ENCODE results near the gene NTN5.
"Not testable (repeated sequence)": the region's sequence is repeated elsewhere in the genome, so short reads cannot be mapped to it uniquely, and the experiment has no call there.

The NTN5 gene

DNA sequence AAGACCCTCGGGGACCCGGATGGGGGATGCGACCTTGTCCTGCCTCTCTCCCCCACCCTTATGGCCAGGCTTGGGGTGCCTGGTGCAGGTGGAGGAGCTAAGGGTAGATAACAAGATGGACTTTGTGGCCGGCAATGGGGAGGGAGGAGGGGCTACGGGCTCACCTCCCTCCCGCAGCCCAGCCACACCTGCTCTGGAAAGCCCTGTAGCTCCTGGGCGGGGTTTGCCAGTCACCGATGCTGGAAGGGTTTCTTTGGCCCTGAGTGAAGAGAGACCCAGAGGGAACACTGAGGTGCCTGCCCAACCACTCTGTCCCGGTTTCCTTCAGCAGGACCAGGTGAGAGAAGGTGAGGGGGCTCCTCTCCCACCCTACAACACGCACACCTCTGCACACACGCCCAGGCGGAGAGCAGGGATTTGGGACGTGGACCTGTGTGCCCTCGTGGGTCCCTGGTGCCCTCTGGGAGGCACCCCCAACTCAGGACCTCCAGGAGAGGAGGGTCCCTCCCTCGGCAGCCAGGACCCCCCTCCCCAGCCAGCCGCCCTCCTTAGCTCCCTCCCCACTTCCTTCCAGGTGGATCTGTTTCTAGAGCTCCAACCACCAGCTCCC is 23.0 kb upstream of the NTN5 start, which contains the start of gene FUT2:
Gene FUT2, plus strand, starts transcription at position 229 of the 610 bp plus-strand sequence. CDS start 6,986 bp downstream, outside the sequence.
- H3K36me3 ChIP-seq (ENCODE audit: insufficient read depth, low read length) = no peaks in the 10 kb centered on the region
- TF ChIP-seq CTCF (IDR thresholded peaks at IDR 0.05; ENCODE audit: low read length) = no peak
- no peak for TF ChIP-seq EZH2 (IDR thresholded peaks at IDR 0.05; ENCODE audit: borderline replicate concordance, low read length)

DNA sequence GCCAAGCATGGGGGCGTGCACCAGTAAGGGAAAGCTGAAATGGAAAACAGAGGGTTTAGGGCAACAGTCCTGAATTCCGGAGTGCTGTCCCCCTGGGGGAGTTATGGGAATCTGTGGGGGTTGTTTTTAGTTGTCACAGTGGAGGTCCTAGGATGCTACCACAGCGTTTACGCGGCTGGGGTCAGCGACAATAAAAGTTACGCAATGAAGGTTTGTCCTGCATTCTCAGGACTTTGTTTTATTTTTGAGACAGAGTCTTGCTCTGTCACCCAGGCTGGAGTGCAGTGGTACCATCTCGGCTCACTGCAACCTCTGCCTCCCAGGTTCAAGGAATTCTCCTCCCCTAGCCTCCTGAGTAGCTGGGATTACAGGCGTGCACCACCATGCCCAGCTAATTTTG is 20.8 kb upstream of the NTN5 start:
- H3K4me1 ChIP-seq (ENCODE audit: insufficient read depth, low read length, severe bottlenecking); H3K4me3 ChIP-seq (ENCODE audit: low read depth, low read length, poor library complexity, severe bottlenecking); H3K9ac ChIP-seq (ENCODE audit: low read length); H3K79me2 ChIP-seq (ENCODE audit: insufficient read depth, low read length); H3K9me2 ChIP-seq (ENCODE audit: low read depth, low read length); H2AFZ ChIP-seq (ENCODE audit: low read length); H3K9me3 ChIP-seq (ENCODE audit: low read length); H3K27ac ChIP-seq (ENCODE audit: low read depth, low read length, poor library complexity, severe bottlenecking); H3K36me3 ChIP-seq (ENCODE audit: insufficient read depth, low read length); H3F3A ChIP-seq (ENCODE audit: insufficient read depth, low read length); H3K27me3 ChIP-seq (ENCODE audit: insufficient read depth, low read length); H3K4me2 ChIP-seq (ENCODE audit: low read length); H4K20me1 ChIP-seq (ENCODE audit: insufficient read depth, low read length): not testable (repeated sequence)

More for the DNA sequence above, 23.0 kb upstream of the NTN5 start, which contains the start of gene FUT2:
- H3F3A ChIP-seq (ENCODE audit: insufficient read depth, low read length) = no peaks in the 10 kb centered on the region
- no peak within 1 kb of the TSS for H3K27ac ChIP-seq (ENCODE audit: low read depth, low read length, poor library complexity, severe bottlenecking)
- H3K4me2 ChIP-seq (ENCODE audit: low read length) = no peak within 1 kb of the TSS
- no peaks in the 10 kb centered on the region for H3K79me2 ChIP-seq (ENCODE audit: insufficient read depth, low read length)
- H3K9me3 ChIP-seq (ENCODE audit: low read length) = no peaks in the 10 kb centered on the region
- H2AFZ ChIP-seq (ENCODE audit: low read length) = no peak within 1 kb of the TSS
- no peaks in the 10 kb centered on the region for H4K20me1 ChIP-seq (ENCODE audit: insufficient read depth, low read length)
- H3K9ac ChIP-seq (ENCODE audit: low read length) = no peak within 1 kb of the TSS
- no peaks in the 10 kb centered on the region for H3K4me1 ChIP-seq (ENCODE audit: insufficient read depth, low read length, severe bottlenecking)
- H3K4me3 ChIP-seq (ENCODE audit: low read depth, low read length, poor library complexity, severe bottlenecking) = no peak within 1 kb of the TSS
- no peaks in the 10 kb centered on the region for H3K9me2 ChIP-seq (ENCODE audit: low read depth, low read length)
- peaks cover 7% of the 10 kb centered on the region; the same call in 1 of the 2 replicates for H3K27me3 ChIP-seq (ENCODE audit: insufficient read depth, low read length)

DNA sequence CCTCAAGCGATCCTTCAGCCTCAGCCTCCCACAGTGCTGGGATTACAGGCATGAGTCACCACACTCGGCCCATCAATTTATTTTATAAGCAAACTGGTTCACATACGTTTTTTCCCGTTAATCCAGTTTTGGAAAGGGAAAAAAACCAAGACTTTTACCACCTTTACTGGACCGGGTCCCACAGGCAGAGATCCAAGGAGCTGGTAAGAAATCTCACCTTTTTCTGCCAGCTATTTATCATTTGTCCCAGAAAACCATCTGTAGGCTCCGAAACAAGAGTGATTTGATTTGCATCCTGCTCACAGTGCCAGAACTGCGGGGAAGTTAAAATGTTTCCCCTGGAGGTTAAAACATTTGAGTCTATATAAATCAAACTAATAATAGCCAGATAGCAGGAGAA is 16.6 kb upstream of the NTN5 start:
- no peak overlapping the region for H2AFZ ChIP-seq (ENCODE audit: low read length)
- no peaks in the 10 kb centered on the region for H3K36me3 ChIP-seq (ENCODE audit: insufficient read depth, low read length)
- H3K9ac ChIP-seq (ENCODE audit: low read length) = no peak overlapping the region
- no peak overlapping the region for H3K4me3 ChIP-seq (ENCODE audit: low read depth, low read length, poor library complexity, severe bottlenecking)
- peaks cover 7% of the 10 kb centered on the region; the same call in 1 of the 2 replicates for H3K27me3 ChIP-seq (ENCODE audit: insufficient read depth, low read length)
- H3K9me3 ChIP-seq (ENCODE audit: low read length) = no peaks in the 10 kb centered on the region
- TF ChIP-seq EZH2 (IDR thresholded peaks at IDR 0.05; ENCODE audit: borderline replicate concordance, low read length) (no peak), CTCF (IDR thresholded peaks at IDR 0.05; ENCODE audit: low read length) (no peak)
- no peak overlapping the region for H3K27ac ChIP-seq (ENCODE audit: low read depth, low read length, poor library complexity, severe bottlenecking)
- H4K20me1 ChIP-seq (ENCODE audit: insufficient read depth, low read length) = no peaks in the 10 kb centered on the region
- no peaks in the 10 kb centered on the region for H3K79me2 ChIP-seq (ENCODE audit: insufficient read depth, low read length)
- H3K4me1 ChIP-seq (ENCODE audit: insufficient read depth, low read length, severe bottlenecking) = no peaks in the 10 kb centered on the region
- H3K4me2 ChIP-seq (ENCODE audit: low read length) = no peak overlapping the region
- no peaks in the 10 kb centered on the region for H3F3A ChIP-seq (ENCODE audit: insufficient read depth, low read length)
- H3K9me2 ChIP-seq (ENCODE audit: low read depth, low read length) = no peaks in the 10 kb centered on the region

DNA sequence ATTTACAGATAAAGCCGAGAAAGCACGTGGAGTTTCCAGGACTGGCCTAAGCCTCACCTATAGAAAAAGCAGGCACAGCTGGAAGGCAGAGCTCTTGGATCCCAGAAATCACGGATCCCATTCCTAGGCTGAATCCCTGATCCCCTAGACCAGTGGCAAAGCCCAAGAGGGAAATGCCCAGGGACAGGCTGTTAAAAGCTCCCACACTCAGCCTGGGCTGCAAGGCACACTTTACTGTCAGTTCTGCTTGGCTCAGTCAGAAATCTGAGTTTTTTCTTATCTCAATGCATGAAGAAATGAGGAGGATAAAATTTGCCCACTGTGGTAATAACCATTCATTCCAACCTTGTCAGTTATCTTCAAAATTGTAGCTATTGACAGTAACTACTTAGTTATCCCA is 15.0 kb upstream of the NTN5 start:
- TF ChIP-seq CTCF (IDR thresholded peaks at IDR 0.05; ENCODE audit: low read length) = no peak
- no peak for TF ChIP-seq EZH2 (IDR thresholded peaks at IDR 0.05; ENCODE audit: borderline replicate concordance, low read length)
- H2AFZ ChIP-seq (ENCODE audit: low read length) = no peak overlapping the region

GRCh38 chr19:48686637-48687036 is 13.8 kb upstream of the NTN5 start:
- H3K36me3 ChIP-seq (ENCODE audit: insufficient read depth, low read length); H3F3A ChIP-seq (ENCODE audit: insufficient read depth, low read length); H3K4me2 ChIP-seq (ENCODE audit: low read length); H3K79me2 ChIP-seq (ENCODE audit: insufficient read depth, low read length); H3K4me1 ChIP-seq (ENCODE audit: insufficient read depth, low read length, severe bottlenecking); H2AFZ ChIP-seq (ENCODE audit: low read length); H3K9me2 ChIP-seq (ENCODE audit: low read depth, low read length); H3K27me3 ChIP-seq (ENCODE audit: insufficient read depth, low read length); H3K4me3 ChIP-seq (ENCODE audit: low read depth, low read length, poor library complexity, severe bottlenecking); H3K9ac ChIP-seq (ENCODE audit: low read length); H4K20me1 ChIP-seq (ENCODE audit: insufficient read depth, low read length); H3K27ac ChIP-seq (ENCODE audit: low read depth, low read length, poor library complexity, severe bottlenecking); H3K9me3 ChIP-seq (ENCODE audit: low read length): not testable (repeated sequence)

More for the DNA sequence above, 15.0 kb upstream of the NTN5 start:
- Histone ChIP-seq H3K27ac (ENCODE audit: low read depth, low read length, poor library complexity, severe bottlenecking) (no peak overlapping the region), H3K79me2 (ENCODE audit: insufficient read depth, low read length) (no peaks in the 10 kb centered on the region), H3K4me3 (ENCODE audit: low read depth, low read length, poor library complexity, severe bottlenecking) (no peak overlapping the region), H3F3A (ENCODE audit: insufficient read depth, low read length) (no peaks in the 10 kb centered on the region), H3K4me1 (ENCODE audit: insufficient read depth, low read length, severe bottlenecking) (no peaks in the 10 kb centered on the region), H3K27me3 (ENCODE audit: insufficient read depth, low read length) (peaks cover under 1% of the 10 kb centered on the region; the same call in 1 of the 2 replicates), H4K20me1 (ENCODE audit: insufficient read depth, low read length) (no peaks in the 10 kb centered on the region), H3K9me2 (ENCODE audit: low read depth, low read length) (no peaks in the 10 kb centered on the region), H3K9me3 (ENCODE audit: low read length) (no peaks in the 10 kb centered on the region), H3K9ac (ENCODE audit: low read length) (no peak overlapping the region), H3K36me3 (ENCODE audit: insufficient read depth, low read length) (no peaks in the 10 kb centered on the region), H3K4me2 (ENCODE audit: low read length) (no peak overlapping the region)
